CD14-positive monocyte (primary cell): Measurements from ENCODE around the gene THRB. TPM values are rescaled to one million over a fixed set of nuclear protein-coding genes. Genes with fewer than 3 reads are reported as not detected.

ENCODE experiments used
- DNase-seq, 3 donors: peaks; one replicate each; pipeline ENCODE4 v3.0.0-alpha.2; 2011 to 2022
- H2AFZ ChIP-seq: 2 replicates; pipeline ENCODE4 v1.6.0; 2012; ENCODE audit warnings: mild to moderate bottlenecking, low read depth, low read length, inconsistent platforms; ENCODE audit not compliant: insufficient read depth, poor library complexity, severe bottlenecking
- H3K27ac ChIP-seq, 2 donors: 1 replicate in 1 of 2; 2 replicates in 1 of 2; pipeline ENCODE4 v1.5.1; 2012 to 2013; ENCODE audit warnings: low read length in 2 of 2, control low read depth in 1 of 2, inconsistent platforms in 1 of 2, low read depth in 1 of 2, mild to moderate bottlenecking in 1 of 2
- H3K27me3 ChIP-seq, 2 donors: one replicate each; pipeline versions ENCODE4 v1.6.0 to v1.6.1; 2011 to 2013; ENCODE audit warnings: low read length in 2 of 2; ENCODE audit not compliant: control insufficient read depth in 2 of 2, insufficient read depth in 2 of 2
- H3K36me3 ChIP-seq, 2 donors: replicated peaks in 1 of 2; 1 replicate in 1 of 2; 2 replicates in 1 of 2; pipeline versions ENCODE4 v1.5.1 to v1.6.1; 2012 to 2013; ENCODE audit warnings: low read length in 2 of 2, control low read depth in 1 of 2, inconsistent platforms in 1 of 2, mild to moderate bottlenecking in 1 of 2; ENCODE audit not compliant: insufficient read depth in 2 of 2, control insufficient read depth in 1 of 2
- H3K4me1 ChIP-seq, 2 donors: 1 replicate in 1 of 2; 2 replicates in 1 of 2; pipeline versions ENCODE4 v1.5.1 to v1.6.1; 2012 to 2013; ENCODE audit warnings: low read length in 2 of 2, control low read depth in 1 of 2, inconsistent platforms in 1 of 2, mild to moderate bottlenecking in 1 of 2, moderate library complexity in 1 of 2; ENCODE audit not compliant: insufficient read depth in 2 of 2, control insufficient read depth in 1 of 2
- H3K4me2 ChIP-seq: replicated peaks from 2 replicates; pipeline ENCODE3; 2012; ENCODE audit warnings: low read length, moderate library complexity, mild to moderate bottlenecking; ENCODE audit not compliant: poor library complexity, severe bottlenecking; ENCODE audit errors: extremely low read depth
- H3K4me3 ChIP-seq, 3 experiments: fragments of 200-600 bp in 1 of 3; sonication (generic) in 1 of 3; replicated peaks in 1 of 3; 1 replicate in 2 of 3; 2 replicates in 1 of 3; pipeline ENCODE4 v1.5.1; 2011 to 2013; ENCODE audit warnings: low read length in 3 of 3, mild to moderate bottlenecking in 3 of 3, control low read depth in 2 of 3, low read depth in 2 of 3, inconsistent platforms in 1 of 3, moderate library complexity in 1 of 3
- H3K79me2 ChIP-seq: 2 replicates; pipeline ENCODE4 v1.6.0; 2012; ENCODE audit warnings: mild to moderate bottlenecking, control low read depth, inconsistent platforms, low read length, moderate library complexity; ENCODE audit not compliant: insufficient read depth
- H3K9ac ChIP-seq: 2 replicates; pipeline ENCODE4 v1.6.0; 2017; ENCODE audit warnings: low read length, mild to moderate bottlenecking; ENCODE audit not compliant: insufficient read depth, poor library complexity, severe bottlenecking
- H3K9me3 ChIP-seq, 2 donors: replicated peaks in 1 of 2; 1 replicate in 1 of 2; 2 replicates in 1 of 2; pipeline versions ENCODE4 v1.5.1 to v1.6.1; 2012 to 2013; ENCODE audit warnings: low read length in 2 of 2, control low read depth in 1 of 2; ENCODE audit not compliant: control insufficient read depth in 1 of 2, insufficient read depth in 1 of 2
- H4K20me1 ChIP-seq: 2 replicates; pipeline ENCODE4 v1.6.0; 2012; ENCODE audit warnings: mild to moderate bottlenecking, low read length, control low read depth, moderate library complexity; ENCODE audit not compliant: insufficient read depth
- H3K27ac Mint-ChIP-seq, 7 donors: one replicate each; pipeline ENCODE4 v1.8.0; 2020; ENCODE audit warnings: mild to moderate bottlenecking in 7 of 7, mixed read lengths in 7 of 7, moderate library complexity in 6 of 7, inconsistent platforms in 2 of 7
- H3K27me3 Mint-ChIP-seq, 3 donors: one replicate each; pipeline ENCODE4 v1.8.0; 2021 to 2022; ENCODE audit warnings: low read depth in 3 of 3, mild to moderate bottlenecking in 3 of 3, mixed read lengths in 3 of 3, moderate library complexity in 3 of 3, inconsistent platforms in 1 of 3
- H3K36me3 Mint-ChIP-seq, 2 donors: one replicate each; pipeline ENCODE4 v1.8.0; 2020; ENCODE audit warnings: mixed read lengths in 2 of 2, inconsistent platforms in 1 of 2, mild to moderate bottlenecking in 1 of 2
- H3K4me1 Mint-ChIP-seq: one replicate; pipeline ENCODE4 v1.8.0; 2020; ENCODE audit warnings: mild to moderate bottlenecking, mixed read lengths
- H3K4me3 Mint-ChIP-seq, 2 donors: one replicate each; pipeline ENCODE4 v1.8.0; 2020; ENCODE audit warnings: mild to moderate bottlenecking in 2 of 2, mixed read lengths in 2 of 2, moderate library complexity in 1 of 2
- H3K9me3 Mint-ChIP-seq, 7 donors: one replicate each; pipeline ENCODE4 v1.8.0; 2020 to 2022; ENCODE audit warnings: mixed read lengths in 7 of 7, mild to moderate bottlenecking in 6 of 7, moderate library complexity in 6 of 7, inconsistent platforms in 2 of 7
- CTCF ChIP-seq: fragments of 200-600 bp; IDR thresholded peaks from one replicate; pipeline ENCODE4 v1.8.0; 2022; ENCODE audit warnings: antibody characterized with exemption, mild to moderate bottlenecking
- WGBS: methylation state at CpG from one replicate; pipeline ENCODE4 v1.1.5; 2013; ENCODE audit warnings: missing lambda C conversion rate; ENCODE audit not compliant: insufficient coverage; 5-methylcytosine and 5-hydroxymethylcytosine counted together
- intact Hi-C, 2 donors: fragments of 100-400 bp; cut with micrococcal nuclease; formaldehyde crosslinking; loops; one replicate each; pipeline versions ENCODE4 v1.15.0 to v1.15.1; 2023
- polyA plus RNA-seq, 3 donors: library from polyadenylated mRNA; depleted of rRNA in 1 of 3; unstranded in 2 of 3; stranded (reverse) in 1 of 3; fragments of 300-500 nt in 2 of 3; fragments of >200 nt in 1 of 3; fragmentation: Illumina TruSeq in 2 of 3; gene quantifications; 1 replicate in 2 of 3; 2 replicates in 1 of 3; pipeline ENCODE4 v1.2.3, GENCODE V29; 2012 to 2021

The THRB gene
- polyA plus RNA-seq, 3 donors = 0.05 TPM; not detected in 2

- DNase-seq = peak; percentile 50 to 80 (median 60)
These were observed 10.8 kb downstream of the THRB start for GRCh38 chr3:24483873-24484272.

GRCh38 chr3:24482096-24482705, 12.4 kb downstream of the THRB start:
- H3K27ac Mint-ChIP-seq = peak overlapping the region in 1 of 7 donors; percentile 63
- no peaks in the 10 kb centered on the region for H3K27me3 ChIP-seq
- no peaks in the 10 kb centered on the region for H3K9me3 ChIP-seq
- DNase-seq = no peak
- no peaks in the 10 kb centered on the region for H3K79me2 ChIP-seq
- no peak overlapping the region for H2AFZ ChIP-seq
- no peaks in the 10 kb centered on the region for H3K36me3 ChIP-seq
- H3K9me3 Mint-ChIP-seq = peaks cover 0 to 3% (median 0%) of the 10 kb centered on the region in 7 donors
- TF ChIP-seq CTCF = no peak
- intact Hi-C loops = no loop called here
- 86% methylated on average over 1 of the region's 3 CpGs for WGBS
- peaks cover 24% of the 10 kb centered on the region for H3K4me1 Mint-ChIP-seq
- H3K9ac ChIP-seq = no peak overlapping the region
- H3K4me3 ChIP-seq = no peak overlapping the region
- no peaks in the 10 kb centered on the region for H3K36me3 Mint-ChIP-seq
- H3K4me1 ChIP-seq = peaks cover 8% of the 10 kb centered on the region in 2 donors
- H3K27ac ChIP-seq = no peak overlapping the region
- H4K20me1 ChIP-seq = no peaks in the 10 kb centered on the region
- H3K27me3 Mint-ChIP-seq = peaks cover 0 to 8% (median 3%) of the 10 kb centered on the region in 3 donors
- no peak overlapping the region for H3K4me3 Mint-ChIP-seq
- H3K4me2 ChIP-seq = no peak overlapping the region

More at GRCh38 chr3:24483873-24484272, 10.8 kb downstream of the THRB start:
- Mint-ChIP-seq H3K27ac (peak overlapping the region in 2 of 7 donors; percentile 14 to 22), H3K4me3 (no peak overlapping the region), H3K27me3 (peaks cover 0 to 9% (median 3%) of the 10 kb centered on the region in 3 donors), H3K4me1 (peaks cover 21% of the 10 kb centered on the region), H3K9me3 (peaks cover 0 to 2% (median 0%) of the 10 kb centered on the region in 7 donors), H3K36me3 (no peaks in the 10 kb centered on the region)
- Histone ChIP-seq H3K79me2 (no peaks in the 10 kb centered on the region), H3K4me3 (no peak overlapping the region), H2AFZ (no peak overlapping the region), H3K27ac (no peak overlapping the region), H3K36me3 (no peaks in the 10 kb centered on the region), H3K9ac (no peak overlapping the region), H3K9me3 (no peaks in the 10 kb centered on the region), H3K27me3 (no peaks in the 10 kb centered on the region), H3K4me2 (no peak overlapping the region), H4K20me1 (no peaks in the 10 kb centered on the region), H3K4me1 (peaks cover 8% of the 10 kb centered on the region in 2 donors)
- intact Hi-C loops = no loop called here
- TF ChIP-seq CTCF = no peak
- WGBS = no CpG with 5 or more reads among the region's 3 CpGs
